A549 treated with AZD9567 at 1 μM for 4 hours (cell line): ENCODE data around the gene IGF1R. TPM values are rescaled to one million over a fixed set of nuclear protein-coding genes. Genes with fewer than 3 reads are reported as not detected.

ENCODE experiments used
- total RNA-seq: library from RNA; stranded (reverse); fragments of 200-300 nt; extraction: Qiagen RNA extraction; gene quantifications from 5 replicates; pipeline ENCODE4 v1.2.3, GENCODE V29; 2022; ENCODE audit not compliant: insufficient read depth

IGF1R gene
- 40.1 to 52.3 TPM (median 46.9 TPM) in 5 replicates for total RNA-seq

DNA sequence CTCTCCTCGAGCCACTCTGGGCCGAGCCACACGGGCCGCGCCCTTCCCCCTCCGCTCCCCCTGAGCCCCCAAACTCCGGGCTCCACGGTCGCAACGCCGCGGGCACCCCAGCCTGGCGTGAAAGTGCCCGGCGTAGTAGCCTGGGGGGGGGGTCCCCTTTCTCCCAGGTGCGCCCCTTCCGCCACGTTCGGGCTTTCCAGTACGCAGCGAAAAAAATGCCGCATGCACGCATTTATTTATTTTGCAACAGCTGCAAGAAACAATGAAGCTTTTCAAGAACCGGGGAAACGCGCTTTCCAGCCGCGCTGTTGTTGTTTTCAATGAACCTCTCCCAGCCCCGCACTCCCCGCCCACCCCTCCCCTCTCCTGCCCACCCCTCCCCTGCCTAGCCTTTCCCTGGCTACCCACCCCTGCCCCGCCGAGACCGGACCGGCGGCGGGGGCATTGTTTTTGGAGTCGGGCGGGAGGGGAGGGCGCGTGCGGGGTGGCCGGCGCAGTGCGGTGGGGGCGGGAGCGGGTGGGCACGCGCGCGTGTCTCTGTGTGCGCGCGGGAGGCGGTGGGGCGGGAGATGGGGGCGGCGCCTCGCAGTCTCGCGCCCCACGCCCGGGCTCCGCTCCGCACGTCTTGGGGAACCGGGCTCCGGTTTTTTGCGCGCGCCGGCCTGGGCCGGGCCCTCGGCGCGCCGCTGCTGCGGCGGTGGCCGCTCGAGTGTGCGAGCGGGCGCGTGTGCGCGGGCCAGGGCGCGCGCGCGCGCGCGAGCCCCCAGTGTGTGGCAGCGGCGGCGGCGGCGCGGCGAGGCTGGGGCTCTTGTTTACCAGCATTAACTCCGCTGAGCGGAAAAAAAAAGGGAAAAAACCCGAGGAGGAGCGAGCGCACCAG is at the start of gene IGF1R:
TSS of gene IGF1R (plus strand) at position 766 of the 880 bp plus-strand sequence. CDS start 1,043 bp downstream, outside the sequence.

